DMS114 treated with DMSO at 0.1 percent for 48 hours (cell line): ENCODE measurements around the gene PHAX.
"Not testable (repeated sequence)": the region's sequence is repeated elsewhere in the genome, so short reads cannot be mapped to it uniquely, and the experiment has no call there.

Experiments used
- DNase-seq: peaks from one replicate; lab custom pipeline; 2025; ENCODE audit not compliant: unreplicated experiment; lab: John Stamatoyannopoulos, UW

PHAX gene

GRCh38 chr5:126603402-126603991 lies 2.8 kb downstream of the PHAX start:
- no peak for DNase-seq

GRCh38 chr5:126605525-126605924 lies 4.8 kb downstream of the PHAX start:
- DNase-seq, result no peak

GRCh38 chr5:126610160-126610559 lies 9.4 kb downstream of the PHAX start:
- no peak for DNase-seq

- DNase-seq, result no peak
Observed at GRCh38 chr5:126610616-126611015, 9.9 kb downstream of the PHAX start.

- DNase-seq, result no peak
Observed at GRCh38 chr5:126613941-126614592, 13.3 kb downstream of the PHAX start.

GRCh38 chr5:126615286-126615685 lies 14.5 kb downstream of the PHAX start:
- no peak for DNase-seq

- DNase-seq, result not testable (repeated sequence)
Observed at GRCh38 chr5:126617603-126618002, 16.9 kb downstream of the PHAX start.

GRCh38 chr5:126619781-126620180 lies 19.0 kb downstream of the PHAX start:
- no peak for DNase-seq

GRCh38 chr5:126624534-126624933 lies 23.8 kb downstream of the PHAX start:
- no peak for DNase-seq

GRCh38 chr5:126628102-126628501 lies 27.4 kb downstream of the PHAX start:
- no peak for DNase-seq

- DNase-seq, result no peak
Observed at GRCh38 chr5:126631920-126632319, 31.2 kb downstream of the PHAX start.

- no peak for DNase-seq
Observed at GRCh38 chr5:126633552-126633951, 32.8 kb downstream of the PHAX start.

GRCh38 chr5:126635585-126635984 lies 34.8 kb downstream of the PHAX start:
- no peak for DNase-seq

- DNase-seq, result no peak
Observed at GRCh38 chr5:126636956-126637355, 36.2 kb downstream of the PHAX start.

- DNase-seq, result no peak
Observed at GRCh38 chr5:126640866-126641265, 40.1 kb downstream of the PHAX start.

GRCh38 chr5:126641387-126641786 lies 40.6 kb downstream of the PHAX start:
- no peak for DNase-seq

- no peak for DNase-seq
Observed at GRCh38 chr5:126645132-126645531, 44.4 kb downstream of the PHAX start.

GRCh38 chr5:126647071-126647470 lies 46.3 kb downstream of the PHAX start:
- no peak for DNase-seq

- DNase-seq, result no peak
Observed at GRCh38 chr5:126648471-126648870, 47.7 kb downstream of the PHAX start.

- not testable (repeated sequence) for DNase-seq
Observed at GRCh38 chr5:126649057-126649456, 48.3 kb downstream of the PHAX start.

- not testable (repeated sequence) for DNase-seq
Observed at GRCh38 chr5:126649709-126650108, 49.0 kb downstream of the PHAX start.

- DNase-seq, result no peak
Observed at GRCh38 chr5:126650463-126650862, 49.7 kb downstream of the PHAX start.

GRCh38 chr5:126651013-126651577 lies 50.3 kb downstream of the PHAX start:
- no peak for DNase-seq
